K562 (cell line): Measurements from ENCODE around the gene WIPF1. TPM values are rescaled to one million over a fixed set of nuclear protein-coding genes. Genes with fewer than 3 reads are reported as not detected.

Experiments used
- ATAC-seq: fragments of 200-7000 bp; cut with Tn5 transposase; 3 replicates; pipeline ENCODE4 v1.9.1; 2020; ENCODE audit warnings: moderate library complexity
- BruUV-seq: library from RNA; stranded (reverse); fragments of 400-500 nt; replicated peaks from 2 replicates; lab custom pipeline; 2021; lab: Mats Ljungman, UMichigan
- CTCF ChIA-PET: fragments of 300-600 bp; formaldehyde crosslinking; extraction: SDS; loops from one replicate; lab custom pipeline; 2021; ENCODE audit warnings: low intra/inter-chr PET ratio; lab: Yijun Ruan, JAX
- POLR2A ChIA-PET: fragments of 300-600, 350-650 bp; sonication (Branson Sonifier 250); formaldehyde crosslinking; extraction: SDS; loops from one replicate; lab custom pipeline; 2021; ENCODE audit warnings: antibody characterized with exemption, inconsistent platforms; lab: Yijun Ruan, JAX
- DNase-seq, 4 experiments: peaks; one replicate each; pipeline versions ENCODE4 v3.0.0 to v3.0.0-alpha.2; 2011 to 2018; ENCODE audit warnings: low spot score in 3 of 4, mixed read lengths in 3 of 4; ENCODE audit errors: extremely low read depth in 1 of 4
- FAIRE-seq: peaks from 2 replicates; lab custom pipeline; 2011; peaks lifted over from hg19 to GRCh38; lab: Jason Lieb, UNC
- H2AFZ ChIP-seq: 2 replicates; pipeline ENCODE4 v1.6.0; 2011; ENCODE audit warnings: low read depth, low read length, control low read depth, inconsistent platforms
- H3K27ac ChIP-seq: fragments of 200-600 bp; 3 replicates; pipeline ENCODE4 v1.8.0; 2011; ENCODE audit warnings: low read depth, mild to moderate bottlenecking, control low read depth, inconsistent platforms, low read length, moderate library complexity, mixed read lengths; ENCODE audit errors: extremely low read depth
- H3K27me3 ChIP-seq, 2 experiments: fragments of 300-600 bp in 1 of 2; 2 replicates in 1 of 2; 3 replicates in 1 of 2; pipeline versions ENCODE4 v1.6.0 to v1.8.0; 2011; ENCODE audit warnings: inconsistent platforms in 2 of 2, low read length in 2 of 2, mild to moderate bottlenecking in 1 of 2, mixed read lengths in 1 of 2, moderate library complexity in 1 of 2; ENCODE audit not compliant: control insufficient read depth in 2 of 2, insufficient read depth in 2 of 2
- H3K36me3 ChIP-seq: fragments of 300-600 bp; 3 replicates; pipeline ENCODE4 v1.8.0; 2011; ENCODE audit warnings: mild to moderate bottlenecking, low read length, inconsistent platforms; ENCODE audit not compliant: control insufficient read depth, insufficient read depth
- H3K4me1 ChIP-seq, 2 experiments: fragments of 200-600 bp in 1 of 2; replicated peaks in 1 of 2; 2 replicates in 1 of 2; 3 replicates in 1 of 2; pipeline versions ENCODE4 v1.5.1 to v1.8.0; 2011; ENCODE audit warnings: inconsistent platforms in 2 of 2, low read length in 2 of 2, mild to moderate bottlenecking in 1 of 2, mixed read lengths in 1 of 2, moderate library complexity in 1 of 2; ENCODE audit not compliant: control insufficient read depth in 2 of 2, insufficient read depth in 2 of 2
- H3K4me2 ChIP-seq: 2 replicates; pipeline ENCODE4 v1.6.1; 2011; ENCODE audit warnings: low read length, control low read depth, inconsistent platforms, mixed read lengths; ENCODE audit not compliant: insufficient read depth
- H3K4me3 ChIP-seq: fragments of 200-600 bp; sonication (generic), shearing (Covaris generic); 2 replicates; pipeline ENCODE4 v1.5.1; 2016; ENCODE audit warnings: control low read depth, inconsistent platforms
- H3K79me2 ChIP-seq: fragments of 200-600 bp; 3 replicates; pipeline ENCODE4 v1.8.0; 2011; ENCODE audit warnings: low read length, inconsistent platforms; ENCODE audit not compliant: control insufficient read depth, insufficient read depth
- H3K9ac ChIP-seq, 2 experiments: 2 replicates each; pipeline versions ENCODE4 v1.6.0 to v1.6.1; 2011; ENCODE audit warnings: low read depth in 2 of 2, low read length in 2 of 2, control low read depth in 1 of 2, inconsistent platforms in 1 of 2, mild to moderate bottlenecking in 1 of 2, mixed read lengths in 1 of 2; ENCODE audit not compliant: insufficient read depth in 1 of 2
- H3K9me1 ChIP-seq: one replicate; pipeline ENCODE4 v1.6.0; 2011; ENCODE audit warnings: inconsistent platforms, mild to moderate bottlenecking, low read length, moderate library complexity; ENCODE audit not compliant: control insufficient read depth, insufficient read depth
- H3K9me3 ChIP-seq: replicated peaks from 2 replicates; pipeline ENCODE4 v1.5.1; 2011; ENCODE audit warnings: low read depth, low read length, inconsistent platforms; ENCODE audit not compliant: control insufficient read depth, insufficient read depth
- H4K20me1 ChIP-seq: replicated peaks from 2 replicates; pipeline ENCODE4 v1.6.1; 2011; ENCODE audit warnings: low read length, inconsistent platforms, mixed read lengths; ENCODE audit not compliant: control insufficient read depth, insufficient read depth
- NFE2 ChIP-seq: IDR thresholded peaks from 2 replicates; pipeline ENCODE4 v1.6.1; 2014; ENCODE audit warnings: antibody characterized with exemption, low read depth
- PBX2 ChIP-seq, 2 experiments: IDR thresholded peaks in 1 of 2; conservative IDR thresholded peaks in 1 of 2; 2 replicates each; pipeline ENCODE4 v1.6.1; 2016; ENCODE audit warnings: low read depth in 2 of 2, mild to moderate bottlenecking in 1 of 2, missing compliant biosample characterization in 1 of 2, missing genetic modification characterization in 1 of 2, moderate library complexity in 1 of 2
- WGBS: fragments of 100-300 bp; shearing (Covaris generic); methylation state at CpG from one replicate; pipeline ENCODE4 v1.1.6; 2016; ENCODE audit warnings: low coverage, mixed read lengths; ENCODE audit not compliant: insufficient coverage; ENCODE audit errors: missing lambda C conversion rate; 5-methylcytosine and 5-hydroxymethylcytosine counted together
- in situ Hi-C: fragments of 300-500 bp; cut with MboI; formaldehyde crosslinking; loops from 4 replicates; pipeline ENCODE4 v1.15.0; 2018; ENCODE audit warnings: inconsistent platforms, mixed read lengths
- intact Hi-C: fragments of 100-400 bp; cut with micrococcal nuclease; formaldehyde crosslinking; loops from 2 replicates; pipeline ENCODE4 v1.14.2; 2022
- polyA plus RNA-seq, 8 experiments: library from polyadenylated mRNA; depleted of rRNA in 4 of 8; stranded (reverse) in 5 of 8; unstranded in 3 of 8; fragments of >200 nt; fragmentation: Nextera tagmentation in 2 of 8; fragmentation: Illumina TruSeq in 1 of 8; extraction: Ambion mirVana in 2 of 8; extraction: Trizol in 1 of 8; gene quantifications; 2 replicates each; pipeline versions ENCODE4 v1.2.1 to v1.2.3, GENCODE V29; 2011 to 2014; ENCODE audit warnings: inconsistent platforms in 1 of 8, missing spikeins in 1 of 8
- total RNA-seq, 7 experiments: library from RNA; depleted of rRNA in 6 of 7; stranded (reverse); fragments of >200 nt in 6 of 7; fragmentation: Illumina TruSeq in 2 of 7; extraction: Trizol in 2 of 7; gene quantifications; 2 replicates each; pipeline versions ENCODE4 v1.2.1 to v1.2.3, GENCODE V29; 2011 to 2021; ENCODE audit warnings: low replicate concordance in 1 of 7

WIPF1 gene
- total and polyA plus RNA-seq, 9 of the 15 experiments (the other 6 are each of a cell fraction or from before 2014, with no cell fraction given), result 0.54 to 4.9 (median 2.4) TPM

- in situ Hi-C loops (no loop called here), intact Hi-C loops (loop anchor here (1.0 kb wide), 1 partner anchor 140 kb away; no protein-coding TSS in a partner anchor)
- H3K9ac ChIP-seq, result no peak overlapping the region
- H3K9me1 ChIP-seq, result no peaks in the 10 kb centered on the region
- no peak overlapping the region for H3K4me2 ChIP-seq
- no peak for DNase-seq
- 17% methylated on average over 3 of the region's 3 CpGs for WGBS
- ChIA-PET POLR2A (interaction anchor here (0.6 to 1.0 kb wide), 3 partner anchors 9 to 207 kb away, joined by 3 to 4 read pairs (median 3); partner anchors contain the start of gene SCRN3), CTCF (interaction anchor here (0.7 to 1.5 kb wide), 2 partner anchors 14 to 140 kb away, joined by 3 to 11 read pairs; no protein-coding TSS in a partner anchor)
- no peaks in the 10 kb centered on the region; a peak in 1 of 5 replicates for H3K4me1 ChIP-seq
- H3K27me3 ChIP-seq, result no peaks in the 10 kb centered on the region; a peak in 2 of 5 replicates
- no peak overlapping the region for H3K4me3 ChIP-seq
- no peaks in the 10 kb centered on the region for H4K20me1 ChIP-seq
- no TSS peak for BruUV-seq
- no peak overlapping the region for H2AFZ ChIP-seq
- no peaks in the 10 kb centered on the region for H3K36me3 ChIP-seq
- no peak for FAIRE-seq
- no peak overlapping the region for H3K27ac ChIP-seq
- TF ChIP-seq PBX2 (CRISPR knock-in tag; IDR thresholded peaks at IDR 0.05; ENCODE audit: low read depth) (no peak), PBX2 (tag; conservative IDR thresholded peaks at IDR 0.05; ENCODE audit: low read depth) (no peak), NFE2 (no peak)
- TF ChIP-seq, all 486 proteins: peak for 0
- ATAC-seq, result no peak
- H3K79me2 ChIP-seq, result no peaks in the 10 kb centered on the region
- no peaks in the 10 kb centered on the region for H3K9me3 ChIP-seq
These were observed 5.1 kb upstream of the WIPF1 start for GRCh38 chr2:174602745-174603144.
